Lower lobe of right lung (tissue), 2 donors: Measurements from ENCODE around the gene TRMT61A. TPM values are rescaled to one million over a fixed set of nuclear protein-coding genes. Genes with fewer than 3 reads are reported as not detected.

ENCODE experiments used
- ATAC-seq, 2 donors: fragments of 200-7000 bp; cut with Tn5 transposase; one replicate each; pipeline ENCODE4 v1.9.1; 2020 to 2022; ENCODE audit warnings: mild to moderate bottlenecking in 2 of 2, moderate library complexity in 2 of 2
- DNase-seq: peaks from one replicate; pipeline ENCODE4 v3.0.0-alpha.2; 2020
- H3K27ac ChIP-seq: fragments of 200-600 bp; one replicate; pipeline ENCODE4 v1.8.0; 2022
- H3K27me3 ChIP-seq: fragments of 200-600 bp; one replicate; pipeline ENCODE4 v1.8.0; 2022; ENCODE audit warnings: low read depth
- H3K36me3 ChIP-seq: fragments of 200-600 bp; one replicate; pipeline ENCODE4 v1.8.0; 2022; ENCODE audit warnings: mild to moderate bottlenecking
- H3K4me1 ChIP-seq: fragments of 200-600 bp; one replicate; pipeline ENCODE4 v1.8.0; 2022
- H3K4me3 ChIP-seq: fragments of 200-600 bp; one replicate; pipeline ENCODE4 v1.8.0; 2022; ENCODE audit warnings: mild to moderate bottlenecking
- H3K9me3 ChIP-seq: fragments of 200-600 bp; one replicate; pipeline ENCODE4 v1.8.0; 2022
- intact Hi-C: fragments of 100-400 bp; cut with DNase I; formaldehyde crosslinking; loops from one replicate; pipeline ENCODE4 v1.11.0; 2022
- total RNA-seq: library from RNA; stranded (reverse); fragmentation: NEBNext Ultra II Directional; extraction: Animal tissue kit (Norgen Biotek cat#: 25700); gene quantifications from one replicate; pipeline ENCODE4 v1.2.1, GENCODE V29; 2021
- TF ChIP-seq, protein P1 (sequence below): fragments of 200-600 bp; IDR thresholded peaks from one replicate; pipeline ENCODE4 v1.8.0; 2022; ENCODE audit warnings: antibody characterized with exemption, mild to moderate bottlenecking
- donor health status: DM: no; HTN: yes; CAD: no; lungs with severe emphysema.

TRMT61A gene
- total RNA-seq, 1 donor from 2014 or later = 11.0 TPM

DNA sequence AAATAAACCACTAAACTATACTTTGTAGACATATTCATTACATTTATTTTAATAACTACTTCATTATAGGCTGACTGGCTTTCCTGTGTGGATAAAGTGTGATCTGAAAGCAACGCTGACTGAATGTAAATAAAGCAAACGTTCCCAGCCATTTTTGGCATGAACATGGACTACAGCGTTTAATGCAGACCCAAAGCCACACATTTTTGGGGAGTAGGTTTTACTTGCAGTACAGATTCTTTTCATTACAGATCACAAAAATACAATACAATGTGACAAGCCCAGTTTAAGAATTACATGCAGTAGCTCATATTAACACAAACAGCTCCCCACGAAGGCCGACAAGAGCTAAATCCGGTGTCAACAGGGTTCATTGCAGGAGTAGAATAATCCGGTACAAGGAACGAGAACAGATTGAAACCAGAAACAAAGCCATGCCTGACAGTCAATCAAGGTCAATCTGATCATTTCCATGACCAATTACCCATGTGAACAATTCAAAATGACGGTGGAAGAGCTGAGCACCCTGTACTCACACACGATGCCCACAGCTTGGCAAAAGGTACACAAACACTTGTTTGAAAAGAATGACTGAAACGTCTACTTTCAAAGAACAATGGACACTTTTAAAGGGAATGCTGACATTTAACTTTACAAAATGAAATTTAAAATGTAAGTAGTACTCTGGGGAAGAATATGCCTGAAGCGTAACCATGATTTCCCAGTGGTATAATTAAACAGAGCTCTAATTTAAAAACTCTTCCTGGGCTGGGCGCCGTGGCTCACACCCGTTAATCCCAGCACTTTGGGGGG is 28.2 kb downstream of the TRMT61A start:
- H3K4me1 ChIP-seq = peaks cover 60% of the 10 kb centered on the region
- H3K27ac ChIP-seq = peak overlapping the region; percentile 7
- DNase-seq (no peak), ATAC-seq (no peak)
- no peak overlapping the region for H3K4me3 ChIP-seq
- no peaks in the 10 kb centered on the region for H3K27me3 ChIP-seq
- peaks cover 45% of the 10 kb centered on the region for H3K36me3 ChIP-seq
- intact Hi-C loops = no loop called here
- no peaks in the 10 kb centered on the region for H3K9me3 ChIP-seq
- TF ChIP-seq, protein P1, sequence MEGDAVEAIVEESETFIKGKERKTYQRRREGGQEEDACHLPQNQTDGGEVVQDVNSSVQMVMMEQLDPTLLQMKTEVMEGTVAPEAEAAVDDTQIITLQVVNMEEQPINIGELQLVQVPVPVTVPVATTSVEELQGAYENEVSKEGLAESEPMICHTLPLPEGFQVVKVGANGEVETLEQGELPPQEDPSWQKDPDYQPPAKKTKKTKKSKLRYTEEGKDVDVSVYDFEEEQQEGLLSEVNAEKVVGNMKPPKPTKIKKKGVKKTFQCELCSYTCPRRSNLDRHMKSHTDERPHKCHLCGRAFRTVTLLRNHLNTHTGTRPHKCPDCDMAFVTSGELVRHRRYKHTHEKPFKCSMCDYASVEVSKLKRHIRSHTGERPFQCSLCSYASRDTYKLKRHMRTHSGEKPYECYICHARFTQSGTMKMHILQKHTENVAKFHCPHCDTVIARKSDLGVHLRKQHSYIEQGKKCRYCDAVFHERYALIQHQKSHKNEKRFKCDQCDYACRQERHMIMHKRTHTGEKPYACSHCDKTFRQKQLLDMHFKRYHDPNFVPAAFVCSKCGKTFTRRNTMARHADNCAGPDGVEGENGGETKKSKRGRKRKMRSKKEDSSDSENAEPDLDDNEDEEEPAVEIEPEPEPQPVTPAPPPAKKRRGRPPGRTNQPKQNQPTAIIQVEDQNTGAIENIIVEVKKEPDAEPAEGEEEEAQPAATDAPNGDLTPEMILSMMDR = no peak

DNA sequence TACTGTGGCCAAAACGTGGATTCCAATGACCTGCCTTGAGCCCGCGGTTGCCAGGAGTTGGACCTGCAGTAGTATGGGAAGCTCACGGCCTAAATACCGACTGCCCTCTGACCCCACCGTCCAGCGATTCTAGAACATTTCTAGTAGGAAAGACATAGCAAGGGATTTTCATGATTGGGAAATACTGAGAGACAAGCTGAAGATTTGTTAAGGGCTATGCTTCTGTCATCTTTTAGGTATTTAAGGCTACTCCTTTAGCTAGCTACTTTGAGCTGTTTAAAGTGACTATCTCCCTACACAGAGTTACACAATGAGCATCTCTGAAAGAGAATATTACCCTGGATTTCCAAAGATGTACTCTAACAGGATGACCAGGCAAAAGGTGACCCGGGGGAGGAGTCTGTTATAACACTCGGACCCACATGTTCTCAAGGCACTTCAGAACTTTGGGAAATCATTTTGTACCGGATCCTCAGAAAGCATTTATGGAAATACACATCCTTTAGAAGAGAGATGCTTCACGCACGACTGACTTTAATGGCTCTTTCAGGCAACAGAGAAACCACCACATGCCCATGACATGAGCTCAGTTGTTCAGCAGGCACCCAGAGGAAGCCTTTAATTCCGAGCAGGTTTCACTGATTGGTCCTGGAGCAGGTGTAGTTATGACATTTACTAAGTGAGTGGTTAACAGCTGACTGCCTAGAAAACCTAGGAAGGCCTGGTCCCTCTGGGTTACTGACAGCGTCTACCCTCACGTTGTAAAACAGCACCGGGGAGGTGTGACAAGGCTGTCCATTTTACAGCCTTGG is 29.3 kb downstream of the TRMT61A start:
- Histone ChIP-seq H3K9me3 (no peaks in the 10 kb centered on the region), H3K36me3 (peaks cover 45% of the 10 kb centered on the region), H3K4me1 (peaks cover 54% of the 10 kb centered on the region), H3K27ac (no peak overlapping the region), H3K27me3 (no peaks in the 10 kb centered on the region), H3K4me3 (no peak overlapping the region)
- DNase-seq = peak; percentile 2
- TF ChIP-seq, protein P1 = no peak
- intact Hi-C loops = no loop called here
- ATAC-seq = no peak

DNA sequence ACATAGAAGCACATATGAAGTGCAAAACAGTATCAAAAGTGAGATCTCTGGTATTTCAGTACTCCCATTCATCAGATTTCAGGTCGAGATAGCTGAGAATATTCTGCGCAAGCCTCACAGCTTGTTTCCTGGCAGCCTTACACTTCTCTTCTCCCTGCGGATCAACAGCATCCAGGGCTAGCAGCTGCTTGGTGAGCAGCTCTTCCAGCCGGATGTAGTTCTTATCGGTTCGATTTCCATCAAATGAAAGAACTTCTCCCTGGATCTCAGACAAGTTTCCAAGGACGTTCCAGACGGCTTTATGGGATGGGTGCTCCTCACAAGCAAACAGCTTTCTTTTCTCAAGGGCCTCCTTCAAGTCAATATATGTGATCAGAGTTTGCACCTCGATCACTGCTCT is 30.8 kb downstream of the TRMT61A start:
- no peak overlapping the region for H3K4me3 ChIP-seq
- no peak for ATAC-seq
- H3K4me1 ChIP-seq = peaks cover 68% of the 10 kb centered on the region
- H3K9me3 ChIP-seq = no peaks in the 10 kb centered on the region
- H3K27ac ChIP-seq = no peak overlapping the region
- intact Hi-C loops = no loop called here
- TF ChIP-seq, protein P1 = no peak
- peaks cover 42% of the 10 kb centered on the region for H3K36me3 ChIP-seq
- DNase-seq = no peak
- H3K27me3 ChIP-seq = no peaks in the 10 kb centered on the region

DNA sequence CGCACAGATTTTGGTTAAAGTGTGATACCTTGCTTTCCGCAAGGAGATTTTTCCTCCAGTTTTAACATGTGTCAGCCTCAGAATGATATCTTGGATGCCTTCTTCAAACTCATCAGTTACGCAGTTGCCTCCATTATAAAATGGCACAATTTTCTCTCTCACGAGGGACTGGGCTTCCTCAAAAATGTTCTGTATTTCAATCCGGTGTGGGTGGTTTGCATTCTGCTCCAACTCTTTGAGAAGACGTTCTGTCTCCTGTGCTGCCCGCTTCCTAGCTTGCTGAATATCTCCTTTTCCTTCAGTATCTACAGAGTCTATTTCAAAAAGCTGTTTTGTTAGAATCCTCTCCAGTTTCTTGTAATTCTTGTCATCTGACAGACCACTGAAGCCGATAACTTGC is 31.7 kb downstream of the TRMT61A start:
- Histone ChIP-seq H3K9me3 (no peaks in the 10 kb centered on the region), H3K4me1 (peaks cover 72% of the 10 kb centered on the region), H3K36me3 (peaks cover 41% of the 10 kb centered on the region), H3K27me3 (no peaks in the 10 kb centered on the region), H3K27ac (no peak overlapping the region), H3K4me3 (peak overlapping the region; percentile 98)
- intact Hi-C loops = no loop called here
- no peak for ATAC-seq
- no peak for DNase-seq
- TF ChIP-seq, protein P1 = no peak

DNA sequence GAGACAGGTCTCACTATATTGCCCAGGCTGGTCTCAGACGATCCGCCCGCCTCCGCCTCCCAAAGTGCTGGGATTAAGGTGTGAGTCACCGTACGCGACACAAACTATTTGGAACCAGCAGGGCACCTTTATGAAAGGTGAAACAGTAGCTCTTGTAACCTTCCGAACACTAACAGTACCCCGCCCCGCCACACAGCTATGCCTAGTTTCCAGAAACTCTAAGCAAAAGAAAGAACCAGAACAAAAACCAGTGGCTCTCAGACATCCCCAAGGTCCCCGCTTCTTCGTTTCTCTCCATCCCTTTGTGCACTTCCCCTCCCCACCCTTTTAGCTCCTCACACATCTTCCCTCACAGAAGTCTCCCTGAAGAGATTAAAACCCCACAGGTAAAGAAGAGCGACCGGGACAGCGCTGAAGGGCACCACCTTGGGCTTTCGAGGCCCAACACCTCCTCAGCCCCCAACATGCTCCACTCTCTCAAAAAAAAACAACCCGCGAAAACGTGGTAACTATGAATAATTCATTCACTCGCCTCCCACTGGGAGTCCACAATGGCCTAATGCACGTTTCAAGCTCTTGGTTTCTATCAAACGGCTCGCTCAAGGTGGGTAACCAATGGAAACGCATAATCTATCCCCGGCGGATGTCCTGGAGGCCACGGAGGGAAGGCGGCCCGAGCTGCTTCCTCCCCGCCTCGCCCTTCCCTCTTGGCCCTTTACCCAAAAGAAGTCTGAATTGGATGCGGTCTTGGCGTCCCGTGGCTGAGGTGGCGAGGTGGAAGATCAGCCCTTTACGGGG is 32.6 kb downstream of the TRMT61A start:
- intact Hi-C loops = no loop called here
- Histone ChIP-seq H3K9me3 (no peaks in the 10 kb centered on the region), H3K27me3 (no peaks in the 10 kb centered on the region), H3K36me3 (peaks cover 44% of the 10 kb centered on the region), H3K4me3 (peak overlapping the region; percentile 98), H3K4me1 (peaks cover 72% of the 10 kb centered on the region), H3K27ac (peak overlapping the region; percentile 98)
- TF ChIP-seq, protein P1 = no peak
- peak; percentile 53 for DNase-seq
- ATAC-seq = peak; percentile 47 to 49
